Regular cardiac myocyte (primary cell): ENCODE results near the gene MID2. TPM values are rescaled to one million over a fixed set of nuclear protein-coding genes. Genes with fewer than 3 reads are reported as not detected.

Experiments used
- total RNA-seq: library from RNA; depleted of rRNA; stranded (reverse); fragments of >200 nt; gene quantifications from 2 replicates; pipeline ENCODE4 v1.2.3, GENCODE V29; 2014

Gene MID2, protein sequence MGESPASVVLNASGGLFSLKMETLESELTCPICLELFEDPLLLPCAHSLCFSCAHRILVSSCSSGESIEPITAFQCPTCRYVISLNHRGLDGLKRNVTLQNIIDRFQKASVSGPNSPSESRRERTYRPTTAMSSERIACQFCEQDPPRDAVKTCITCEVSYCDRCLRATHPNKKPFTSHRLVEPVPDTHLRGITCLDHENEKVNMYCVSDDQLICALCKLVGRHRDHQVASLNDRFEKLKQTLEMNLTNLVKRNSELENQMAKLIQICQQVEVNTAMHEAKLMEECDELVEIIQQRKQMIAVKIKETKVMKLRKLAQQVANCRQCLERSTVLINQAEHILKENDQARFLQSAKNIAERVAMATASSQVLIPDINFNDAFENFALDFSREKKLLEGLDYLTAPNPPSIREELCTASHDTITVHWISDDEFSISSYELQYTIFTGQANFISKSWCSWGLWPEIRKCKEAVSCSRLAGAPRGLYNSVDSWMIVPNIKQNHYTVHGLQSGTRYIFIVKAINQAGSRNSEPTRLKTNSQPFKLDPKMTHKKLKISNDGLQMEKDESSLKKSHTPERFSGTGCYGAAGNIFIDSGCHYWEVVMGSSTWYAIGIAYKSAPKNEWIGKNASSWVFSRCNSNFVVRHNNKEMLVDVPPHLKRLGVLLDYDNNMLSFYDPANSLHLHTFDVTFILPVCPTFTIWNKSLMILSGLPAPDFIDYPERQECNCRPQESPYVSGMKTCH
- total RNA-seq = 7.7 and 22.3 TPM in 2 replicates

DNA sequence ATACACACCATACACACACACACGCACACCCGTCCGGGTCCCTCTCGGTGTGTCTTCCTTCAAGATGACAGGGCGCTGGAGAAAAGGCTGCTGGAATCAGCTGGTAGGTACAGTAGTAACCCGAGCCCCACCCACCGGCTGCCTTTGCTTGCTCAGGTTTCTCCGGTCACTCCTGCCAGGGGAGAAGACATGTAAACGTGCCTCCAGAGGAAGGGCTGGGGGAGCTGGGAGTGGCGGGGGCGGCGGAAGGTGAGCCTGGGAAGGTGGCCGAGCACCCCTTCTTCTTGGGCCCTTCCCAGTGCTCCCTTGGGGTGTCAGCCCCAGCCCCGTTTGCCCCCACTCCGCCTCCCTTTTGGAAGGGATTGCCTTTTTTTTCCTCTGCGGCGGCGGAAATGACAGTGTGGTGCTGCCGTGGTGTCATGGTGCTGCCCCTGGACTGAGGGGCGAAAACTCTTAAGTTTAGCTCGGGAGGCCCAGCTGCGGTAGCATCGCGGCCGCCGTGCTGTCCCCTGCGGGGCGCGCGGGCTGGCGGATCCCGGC, at the start of gene MID2:
TSS of gene MID2 (plus strand) at position 169 of the 540 bp plus-strand sequence. CDS start 561 bp downstream, outside the sequence.

DNA sequence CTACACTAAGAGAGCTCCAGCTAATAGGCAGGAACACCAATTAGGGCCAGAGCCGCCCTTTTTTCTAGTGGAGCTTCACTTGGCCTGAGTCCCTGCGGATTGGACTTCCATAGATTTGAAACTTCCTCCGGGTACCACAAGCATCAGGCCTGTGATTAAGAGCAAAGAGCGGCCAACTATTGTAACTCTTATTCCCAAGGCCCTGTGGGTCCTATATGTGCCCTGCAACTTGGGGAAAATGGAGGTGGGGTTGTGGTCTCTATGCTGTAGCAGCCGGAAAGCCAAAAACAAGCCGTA, 48.2 kb upstream of the MID2 start, which contains the start of gene NCBP2L:
TSS of gene NCBP2L (plus strand) at position 198 of the 297 bp plus-strand sequence. CDS start 16,488 bp downstream, outside the sequence.

Other genes with a start within 250 kb of the MID2 start
- gene PRPS1, start 197.4 kb upstream of the MID2 start, total RNA-seq = 31.0 and 41.6 TPM in 2 replicates
- gene TSC22D3, start 50.1 kb upstream of the MID2 start, total RNA-seq = 15.9 and 27.9 TPM in 2 replicates
- not detected in 2 replicates for gene NCBP2L, start 48.1 kb upstream of the MID2 start, total RNA-seq
- gene TEX13B, start 156.5 kb downstream of the MID2 start, total RNA-seq = not detected in 2 replicates
- gene VSIG1, start 219.2 kb downstream of the MID2 start, total RNA-seq = under 0.01 TPM in 2 replicates